SK-N-MC (cell line): ENCODE measurements around the gene PSTK.

ENCODE experiments used
- EZH2 ChIP-seq: fragments of 200-600 bp; sonication (generic); IDR thresholded peaks from one replicate; pipeline ENCODE4 v1.6.1; 2017; ENCODE audit warnings: antibody characterized with exemption
- POLR2AphosphoS5 ChIP-seq: IDR thresholded peaks from 2 replicates; pipeline ENCODE4 v1.6.1; 2012; ENCODE audit warnings: mild to moderate bottlenecking, low read depth, low read length, borderline replicate concordance

DNA sequence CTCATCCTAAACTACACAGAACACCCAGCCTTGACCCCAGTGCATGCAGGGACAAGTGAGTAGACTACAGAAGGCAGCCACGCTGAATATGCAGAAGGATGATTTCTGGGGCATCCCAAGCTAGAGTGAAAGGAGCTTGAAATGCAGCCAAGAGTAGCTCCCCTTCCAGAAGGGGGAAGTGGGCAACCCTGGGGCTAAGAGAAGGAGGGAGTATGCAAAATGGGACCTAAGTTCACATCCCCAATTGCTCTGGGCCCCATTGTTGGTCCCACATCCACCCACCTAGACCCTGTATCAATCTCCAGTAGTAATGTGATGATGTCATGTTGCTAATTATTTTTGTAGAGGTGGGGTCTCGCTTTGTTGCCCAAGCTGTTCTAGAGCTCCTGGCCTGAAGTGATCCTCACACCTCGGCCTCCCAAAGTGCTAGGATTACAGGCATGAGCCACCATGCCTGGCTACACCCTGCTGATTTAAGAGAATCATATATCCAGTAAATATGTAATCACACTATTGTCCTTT lies 5.6 kb upstream of the PSTK start:
- TF ChIP-seq POLR2AphosphoS5 (no peak), EZH2 (no peak)
